ENCODE measurements around the gene NKX6-1.

- TF ChIP-seq, protein P1, sequence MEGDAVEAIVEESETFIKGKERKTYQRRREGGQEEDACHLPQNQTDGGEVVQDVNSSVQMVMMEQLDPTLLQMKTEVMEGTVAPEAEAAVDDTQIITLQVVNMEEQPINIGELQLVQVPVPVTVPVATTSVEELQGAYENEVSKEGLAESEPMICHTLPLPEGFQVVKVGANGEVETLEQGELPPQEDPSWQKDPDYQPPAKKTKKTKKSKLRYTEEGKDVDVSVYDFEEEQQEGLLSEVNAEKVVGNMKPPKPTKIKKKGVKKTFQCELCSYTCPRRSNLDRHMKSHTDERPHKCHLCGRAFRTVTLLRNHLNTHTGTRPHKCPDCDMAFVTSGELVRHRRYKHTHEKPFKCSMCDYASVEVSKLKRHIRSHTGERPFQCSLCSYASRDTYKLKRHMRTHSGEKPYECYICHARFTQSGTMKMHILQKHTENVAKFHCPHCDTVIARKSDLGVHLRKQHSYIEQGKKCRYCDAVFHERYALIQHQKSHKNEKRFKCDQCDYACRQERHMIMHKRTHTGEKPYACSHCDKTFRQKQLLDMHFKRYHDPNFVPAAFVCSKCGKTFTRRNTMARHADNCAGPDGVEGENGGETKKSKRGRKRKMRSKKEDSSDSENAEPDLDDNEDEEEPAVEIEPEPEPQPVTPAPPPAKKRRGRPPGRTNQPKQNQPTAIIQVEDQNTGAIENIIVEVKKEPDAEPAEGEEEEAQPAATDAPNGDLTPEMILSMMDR (IDR thresholded peaks at IDR 0.05; ENCODE audit: extremely low read depth in 1 of 2, insufficient read depth in 1 of 2, low read depth in 1 of 2, low read length in 2 of 2): no peak
- TF ChIP-seq EZH2 (IDR thresholded peaks at IDR 0.05; ENCODE audit: borderline replicate concordance, low read depth, low read length, severe bottlenecking) (no peak), MYC (IDR thresholded peaks at IDR 0.05; ENCODE audit: low read depth, low read length) (no peak), POLR2A (IDR thresholded peaks at IDR 0.05; ENCODE audit: low read depth, low read length) (no peak), POLR2AphosphoS5 (IDR thresholded peaks at IDR 0.05; ENCODE audit: insufficient read depth, low read depth, low read length) (no peak), JUN (IDR thresholded peaks at IDR 0.05; ENCODE audit: borderline replicate concordance, insufficient read depth, insufficient read length, low read depth) (no peak), MAX (IDR thresholded peaks at IDR 0.05; ENCODE audit: insufficient read depth, insufficient read length) (no peak)
Observed at GRCh38 chr4:84492737-84493091, 6.4 kb downstream of the NKX6-1 start.

Measured in endothelial cell of umbilical vein (primary cell).